IMR-90 (cell line): ENCODE data around the gene ETHE1. TPM values are rescaled to one million over a fixed set of nuclear protein-coding genes. Genes with fewer than 3 reads are reported as not detected.

Source experiments
- ATAC-seq: fragments of 200-7000 bp; cut with Tn5 transposase; 2 replicates; pipeline ENCODE4 v1.9.1; 2020; ENCODE audit warnings: low read depth, mild to moderate bottlenecking, moderate library complexity
- BruUV-seq: library from RNA; stranded (reverse); fragments of 400-500 nt; replicated peaks from 2 replicates; lab custom pipeline; 2021; lab: Mats Ljungman, UMichigan
- CTCF ChIA-PET: fragments of 300-600 bp; formaldehyde crosslinking; extraction: SDS; loops from one replicate; lab custom pipeline; 2021; ENCODE audit warnings: antibody characterized with exemption; lab: Yijun Ruan, JAX
- POLR2A ChIA-PET: fragments of 300-600 bp; sonication (Branson Sonifier 250); formaldehyde crosslinking; loops from one replicate; lab custom pipeline; 2022; ENCODE audit warnings: antibody characterized with exemption; ENCODE audit not compliant: unreplicated experiment; lab: Charles Lee
- DNase-seq: peaks from one replicate; pipeline ENCODE4 v3.0.0; 2013
- H2AFZ ChIP-seq: replicated peaks from 2 replicates; pipeline ENCODE3; 2013; ENCODE audit warnings: low read length, mild to moderate bottlenecking; ENCODE audit not compliant: poor library complexity
- H2AK5ac ChIP-seq: 2 replicates; pipeline ENCODE4 v1.6.1; 2013; ENCODE audit warnings: low read depth, low read length, inconsistent platforms
- H2AK9ac ChIP-seq: replicated peaks from 2 replicates; pipeline ENCODE3; 2013; ENCODE audit warnings: mild to moderate bottlenecking, low read depth, low read length, moderate library complexity; ENCODE audit not compliant: poor library complexity
- H2BK120ac ChIP-seq: 2 replicates; pipeline ENCODE4 v1.6.1; 2013; ENCODE audit warnings: low read depth, low read length, inconsistent platforms
- H2BK15ac ChIP-seq: 3 replicates; pipeline ENCODE4 v1.6.1; 2013; ENCODE audit warnings: low read depth, low read length, inconsistent platforms
- H2BK20ac ChIP-seq: 2 replicates; pipeline ENCODE4 v1.6.1; 2013; ENCODE audit warnings: low read depth, mild to moderate bottlenecking, inconsistent platforms, low read length, moderate library complexity
- H2BK5ac ChIP-seq: 2 replicates; pipeline ENCODE4 v1.6.1; 2013; ENCODE audit warnings: mild to moderate bottlenecking, low read depth, low read length, inconsistent platforms; ENCODE audit not compliant: poor library complexity, severe bottlenecking
- H3K14ac ChIP-seq: replicated peaks from 2 replicates; pipeline ENCODE4 v1.6.1; 2013; ENCODE audit warnings: low read depth, low read length, inconsistent platforms
- H3K18ac ChIP-seq: 2 replicates; pipeline ENCODE4 v1.6.1; 2013; ENCODE audit warnings: low read depth, low read length, control low read depth
- H3K23ac ChIP-seq: 2 replicates; pipeline ENCODE4 v1.6.1; 2013; ENCODE audit warnings: low read depth, low read length, inconsistent platforms
- H3K27ac ChIP-seq: 2 replicates; pipeline ENCODE4 v1.5.1; 2013; ENCODE audit warnings: mild to moderate bottlenecking, control low read depth, low read length; ENCODE audit not compliant: insufficient read depth
- H3K27me3 ChIP-seq: 2 replicates; pipeline ENCODE4 v1.6.1; 2013; ENCODE audit warnings: low read length; ENCODE audit not compliant: control insufficient read depth, insufficient read depth
- H3K36me3 ChIP-seq: 2 replicates; pipeline ENCODE4 v1.6.1; 2013; ENCODE audit warnings: low read length, mixed read lengths; ENCODE audit not compliant: control insufficient read depth, insufficient read depth
- H3K4ac ChIP-seq: 2 replicates; pipeline ENCODE4 v1.6.1; 2013; ENCODE audit warnings: low read depth, low read length, inconsistent platforms
- H3K4me1 ChIP-seq: 2 replicates; pipeline ENCODE4 v1.6.1; 2013; ENCODE audit warnings: low read length, mixed read lengths; ENCODE audit not compliant: control insufficient read depth, insufficient read depth
- H3K4me2 ChIP-seq: 2 replicates; pipeline ENCODE4 v1.6.1; 2013; ENCODE audit warnings: low read depth, mild to moderate bottlenecking, control low read depth, low read length, moderate library complexity
- H3K4me3 ChIP-seq: 2 replicates; pipeline ENCODE4 v1.5.1; 2013; ENCODE audit warnings: low read depth, mild to moderate bottlenecking, control low read depth, low read length, moderate library complexity; ENCODE audit not compliant: insufficient read depth
- H3K56ac ChIP-seq: 2 replicates; pipeline ENCODE4 v1.6.1; 2013; ENCODE audit warnings: low read length, inconsistent platforms; ENCODE audit not compliant: insufficient read depth; ENCODE audit errors: extremely low read depth
- H3K79me1 ChIP-seq, 2 experiments: 2 replicates each; pipeline ENCODE4 v1.6.1; 2013; ENCODE audit warnings: low read length in 2 of 2, inconsistent platforms in 1 of 2, low read depth in 1 of 2
- H3K9ac ChIP-seq: 2 replicates; pipeline ENCODE4 v1.6.1; 2013; ENCODE audit warnings: low read depth, low read length, control low read depth
- H3K9me1 ChIP-seq: 2 replicates; pipeline ENCODE4 v1.6.1; 2013; ENCODE audit warnings: low read length, inconsistent platforms; ENCODE audit not compliant: insufficient read depth
- H3K9me3 ChIP-seq: 2 replicates; pipeline ENCODE4 v1.6.1; 2013; ENCODE audit warnings: low read length; ENCODE audit not compliant: control insufficient read depth, insufficient read depth
- H4K20me1 ChIP-seq: 2 replicates; pipeline ENCODE4 v1.6.1; 2013; ENCODE audit warnings: low read length, inconsistent platforms; ENCODE audit not compliant: insufficient read depth
- H4K5ac ChIP-seq: 2 replicates; pipeline ENCODE4 v1.6.1; 2013; ENCODE audit warnings: mild to moderate bottlenecking, low read depth, low read length, control low read depth
- H4K8ac ChIP-seq, 2 experiments: 2 replicates each; pipeline ENCODE4 v1.6.1; 2013; ENCODE audit warnings: low read depth in 2 of 2, low read length in 2 of 2, control low read depth in 1 of 2, inconsistent platforms in 1 of 2
- H4K91ac ChIP-seq: 2 replicates; pipeline ENCODE4 v1.6.1; 2013; ENCODE audit warnings: low read depth, low read length, inconsistent platforms; ENCODE audit not compliant: insufficient read depth
- CEBPB ChIP-seq: IDR thresholded peaks from 2 replicates; pipeline ENCODE4 v1.6.1; 2012; ENCODE audit warnings: low read depth, low read length, improper control_type of control experiment
- CTCF ChIP-seq: conservative IDR thresholded peaks from 2 replicates; pipeline ENCODE4 v1.5.1; 2012; ENCODE audit warnings: mild to moderate bottlenecking, low read depth, low read length, improper control_type of control experiment
- MXI1 ChIP-seq: IDR thresholded peaks from 2 replicates; pipeline ENCODE4 v1.6.1; 2012; ENCODE audit warnings: low read depth, mild to moderate bottlenecking, low read length, moderate library complexity, borderline replicate concordance
- NFE2L2 ChIP-seq: fragments of 150-350 bp; IDR thresholded peaks from 2 replicates; pipeline ENCODE4 v1.6.1; 2016; ENCODE audit warnings: low read depth, mild to moderate bottlenecking, low read length
- RAD21 ChIP-seq: IDR thresholded peaks from 2 replicates; pipeline ENCODE4 v1.6.1; 2012; ENCODE audit warnings: low read length, improper control_type of control experiment
- RCOR1 ChIP-seq: IDR thresholded peaks from 2 replicates; pipeline ENCODE4 v1.6.1; 2012; ENCODE audit warnings: mild to moderate bottlenecking, low read length, improper control_type of control experiment; ENCODE audit not compliant: insufficient replicate concordance
- SMC3 ChIP-seq: fragments of 150-350 bp; IDR thresholded peaks from 2 replicates; pipeline ENCODE4 v1.6.1; 2016; ENCODE audit warnings: low read depth, mild to moderate bottlenecking, antibody characterized with exemption, low read length, moderate library complexity
- WGBS, 2 experiments: methylation state at CpG; one replicate each; pipeline versions ENCODE4 v1.1.5 to v1.1.7; 2013; ENCODE audit warnings: missing lambda C conversion rate in 2 of 2; ENCODE audit not compliant: insufficient read length in 1 of 2; ENCODE audit errors: extremely low coverage in 2 of 2; 5-methylcytosine and 5-hydroxymethylcytosine counted together
- dilution Hi-C: fragments of 300-500 bp; cut with HindIII; formaldehyde crosslinking; loops from one replicate; pipeline ENCODE4 v1.14.3; 2018; ENCODE audit warnings: low sequenced_read_pairs; ENCODE audit not compliant: unreplicated experiment
- in situ Hi-C: fragments of 300-500 bp; cut with MboI; formaldehyde crosslinking; loops from 3 replicates; pipeline ENCODE4 v1.14.3; 2019; ENCODE audit warnings: low sequenced_read_pairs, inconsistent platforms, mixed read lengths
- intact Hi-C: fragments of 100-400 bp; cut with micrococcal nuclease; formaldehyde crosslinking; loops from 2 replicates; pipeline ENCODE4 v1.10.0; 2022
- polyA plus RNA-seq, 3 experiments: library from polyadenylated mRNA; depleted of rRNA; stranded (reverse); fragments of >200 nt; gene quantifications; 2 replicates each; pipeline ENCODE4 v1.2.3, GENCODE V29; 2012; ENCODE audit warnings: low replicate concordance in 1 of 3
- total RNA-seq: library from RNA; depleted of rRNA; stranded (reverse); fragments of >200 nt; gene quantifications from 2 replicates; pipeline ENCODE4 v1.2.3, GENCODE V29; 2012
- TF ChIP-seq, protein P1 (sequence below): fragments of 150-350 bp; IDR thresholded peaks from 2 replicates; pipeline ENCODE4 v1.6.1; 2017; ENCODE audit warnings: mild to moderate bottlenecking, antibody characterized with exemption, low read length, low read depth

Gene ETHE1
- total and polyA plus RNA-seq, 2 of the 4 experiments (the other 2 are of a cell fraction), result 161 to 233 TPM

DNA sequence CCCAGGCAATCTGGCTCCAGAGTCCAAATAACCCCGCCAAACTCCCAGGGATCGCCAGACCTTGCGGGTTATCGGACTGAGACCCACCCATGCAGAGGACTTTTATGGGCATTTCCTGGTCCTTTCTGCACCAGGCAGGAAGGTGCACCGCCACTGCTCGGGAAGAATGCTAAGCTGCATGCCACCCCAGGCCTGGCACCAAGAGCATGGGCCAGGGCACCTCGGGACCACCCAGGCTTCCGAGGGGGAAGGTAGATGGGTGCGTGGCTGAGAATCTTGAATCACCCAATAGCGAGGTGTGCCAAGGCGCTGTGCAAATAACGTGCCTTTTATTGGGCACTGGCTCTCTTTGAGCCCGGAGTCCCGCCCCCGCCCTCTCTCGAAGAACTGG, 5.6 kb upstream of the ETHE1 start:
- Histone ChIP-seq H4K20me1 (peaks cover 5% of the 10 kb centered on the region), H2AK5ac (peak overlapping the region; percentile 72), H3K4me2 (peak overlapping the region; percentile 87), H3K79me1 (peaks cover 0 to 10% of the 10 kb centered on the region in 2 experiments; a peak in 2 of 4 replicates), H2BK5ac (peak overlapping the region; percentile 67), H3K4me3 (peak overlapping the region; percentile 55), H3K27me3 (no peaks in the 10 kb centered on the region), H3K4ac (peak overlapping the region; percentile 91), H2AK9ac (peak overlapping the region; percentile 97), H2AFZ (peak overlapping the region; percentile 87), H4K8ac (peak overlapping the region; percentile 84 to 95), H3K9ac (peak overlapping the region; percentile 58), H3K4me1 (peaks cover 6% of the 10 kb centered on the region), H3K23ac (peak overlapping the region; percentile 63), H3K9me3 (no peaks in the 10 kb centered on the region), H3K56ac (peak overlapping the region; percentile 84), H3K36me3 (no peaks in the 10 kb centered on the region), H4K91ac (peak overlapping the region; percentile 49), H2BK15ac (peak overlapping the region; percentile 39; the same call in 1 of the 3 replicates), H4K5ac (peak overlapping the region; percentile 89), H3K9me1 (peaks cover 12% of the 10 kb centered on the region; the same call in 1 of the 2 replicates), H3K27ac (peak overlapping the region; percentile 50), H2BK20ac (no peak overlapping the region), H3K14ac (peak overlapping the region; percentile 71), H3K18ac (peak overlapping the region; percentile 12; the same call in 1 of the 2 replicates), H2BK120ac (peak overlapping the region; percentile 66)
- no peak for TF ChIP-seq NFE2L2
- TF ChIP-seq MXI1, result no peak
- no peak for TF ChIP-seq CEBPB
- TF ChIP-seq CTCF, result no peak
- TF ChIP-seq RCOR1, result no peak
- TF ChIP-seq SMC3, result no peak
- TF ChIP-seq, protein P1, sequence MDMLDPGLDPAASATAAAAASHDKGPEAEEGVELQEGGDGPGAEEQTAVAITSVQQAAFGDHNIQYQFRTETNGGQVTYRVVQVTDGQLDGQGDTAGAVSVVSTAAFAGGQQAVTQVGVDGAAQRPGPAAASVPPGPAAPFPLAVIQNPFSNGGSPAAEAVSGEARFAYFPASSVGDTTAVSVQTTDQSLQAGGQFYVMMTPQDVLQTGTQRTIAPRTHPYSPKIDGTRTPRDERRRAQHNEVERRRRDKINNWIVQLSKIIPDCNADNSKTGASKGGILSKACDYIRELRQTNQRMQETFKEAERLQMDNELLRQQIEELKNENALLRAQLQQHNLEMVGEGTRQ, result no peak
- TF ChIP-seq RAD21, result no peak
- ATAC-seq (peak; percentile 0), DNase-seq (no peak)
- ChIA-PET CTCF (interaction anchor here (0.6 kb wide), 1 partner anchor 183 kb away, joined by 3 read pairs; no protein-coding TSS in a partner anchor), POLR2A (interaction anchor here (0.6 kb wide), 1 partner anchor 64 kb away, joined by 8 read pairs; no protein-coding TSS in a partner anchor)
- WGBS, 2 experiments, result 12% methylated on average over 3 of the region's 16 CpGs; no CpG with 5 or more reads in 1 of the 2 experiments
- dilution Hi-C loops (no loop called here), intact Hi-C loops (no loop called here), in situ Hi-C loops (no loop called here)
- no TSS peak for BruUV-seq
